ENCODE measurements around the gene FOXC1. TPM values are rescaled to one million over a fixed set of nuclear protein-coding genes. Genes with fewer than 3 reads are reported as not detected.

The FOXC1 gene
- total and polyA plus RNA-seq, 5 experiments from 2014 or later = not detected

- Mint-ChIP-seq H3K27ac (no peak overlapping the region), H3K4me1 (peaks cover 21 to 38% (median 37%) of the 10 kb centered on the region in 4 donors), H3K27me3 (peaks cover 45 to 78% (median 66%) of the 10 kb centered on the region in 5 donors), H3K36me3 (no peaks in the 10 kb centered on the region), H3K4me3 (peak overlapping the region; percentile 60 to 81 (median 72)), H3K9me3 (peaks cover 0 to 3% (median 0%) of the 10 kb centered on the region in 9 donors)
- peak; percentile 4 to 15 for ATAC-seq
- DNase-seq = peak in 2 of 10 donors; percentile 20 to 46
- POLR2A ChIA-PET = no interaction called here
Measured at GRCh38 chr6:1605004-1605892, 4.5 kb upstream of the FOXC1 start.

GRCh38 chr6:1605893-1606779 is 3.6 kb upstream of the FOXC1 start:
- H3K36me3 Mint-ChIP-seq = peaks cover 0 to 2% (median 0%) of the 10 kb centered on the region in 3 donors
- peak overlapping the region in 9 of 10 donors; percentile 68 to 81 (median 74) for H3K4me3 Mint-ChIP-seq
- DNase-seq = peak in 2 of 10 donors; percentile 7 to 32
- H3K4me1 Mint-ChIP-seq = peaks cover 20 to 42% (median 40%) of the 10 kb centered on the region in 4 donors
- no peak for ATAC-seq
- H3K27ac Mint-ChIP-seq = no peak overlapping the region
- peaks cover 0 to 5% (median 0%) of the 10 kb centered on the region in 9 donors for H3K9me3 Mint-ChIP-seq
- H3K27me3 Mint-ChIP-seq = peaks cover 41 to 77% (median 61%) of the 10 kb centered on the region in 5 donors
- POLR2A ChIA-PET = interaction anchor here (1.0 kb wide), 1 partner anchor 9 kb away, joined by 3 read pairs; no protein-coding TSS in a partner anchor

GRCh38 chr6:1606780-1607515 is 2.8 kb upstream of the FOXC1 start:
- peaks cover 0 to 5% (median 0%) of the 10 kb centered on the region in 9 donors for H3K9me3 Mint-ChIP-seq
- peak in 2 of 10 donors; percentile 5 to 53 for DNase-seq
- peaks cover 0 to 3% (median 2%) of the 10 kb centered on the region in 3 donors for H3K36me3 Mint-ChIP-seq
- peaks cover 20 to 45% (median 41%) of the 10 kb centered on the region in 4 donors for H3K4me1 Mint-ChIP-seq
- H3K27me3 Mint-ChIP-seq = peaks cover 41 to 72% (median 60%) of the 10 kb centered on the region in 5 donors
- peak overlapping the region in 2 of 10 donors; percentile 13 to 38 for H3K27ac Mint-ChIP-seq
- ATAC-seq = no peak
- H3K4me3 Mint-ChIP-seq = peak overlapping the region in 9 of 10 donors; percentile 50 to 86 (median 67)
- POLR2A ChIA-PET = interaction anchor here (1.0 kb wide), 1 partner anchor 8 kb away, joined by 3 read pairs; no protein-coding TSS in a partner anchor

GRCh38 chr6:1607516-1608221 is 2.0 kb upstream of the FOXC1 start:
- H3K27ac Mint-ChIP-seq = peak overlapping the region in 2 of 10 donors; percentile 13 to 75
- H3K36me3 Mint-ChIP-seq = peaks cover 0 to 5% (median 4%) of the 10 kb centered on the region in 3 donors
- peak overlapping the region in 9 of 10 donors; percentile 34 to 86 (median 74) for H3K4me3 Mint-ChIP-seq
- peak in 2 of 10 donors; percentile 11 to 45 for DNase-seq
- peaks cover 44 to 72% (median 62%) of the 10 kb centered on the region in 5 donors for H3K27me3 Mint-ChIP-seq
- no peak for ATAC-seq
- POLR2A ChIA-PET = no interaction called here
- H3K9me3 Mint-ChIP-seq = peaks cover 0 to 5% (median 0%) of the 10 kb centered on the region in 9 donors
- peaks cover 22 to 52% (median 47%) of the 10 kb centered on the region in 4 donors for H3K4me1 Mint-ChIP-seq

DNA sequence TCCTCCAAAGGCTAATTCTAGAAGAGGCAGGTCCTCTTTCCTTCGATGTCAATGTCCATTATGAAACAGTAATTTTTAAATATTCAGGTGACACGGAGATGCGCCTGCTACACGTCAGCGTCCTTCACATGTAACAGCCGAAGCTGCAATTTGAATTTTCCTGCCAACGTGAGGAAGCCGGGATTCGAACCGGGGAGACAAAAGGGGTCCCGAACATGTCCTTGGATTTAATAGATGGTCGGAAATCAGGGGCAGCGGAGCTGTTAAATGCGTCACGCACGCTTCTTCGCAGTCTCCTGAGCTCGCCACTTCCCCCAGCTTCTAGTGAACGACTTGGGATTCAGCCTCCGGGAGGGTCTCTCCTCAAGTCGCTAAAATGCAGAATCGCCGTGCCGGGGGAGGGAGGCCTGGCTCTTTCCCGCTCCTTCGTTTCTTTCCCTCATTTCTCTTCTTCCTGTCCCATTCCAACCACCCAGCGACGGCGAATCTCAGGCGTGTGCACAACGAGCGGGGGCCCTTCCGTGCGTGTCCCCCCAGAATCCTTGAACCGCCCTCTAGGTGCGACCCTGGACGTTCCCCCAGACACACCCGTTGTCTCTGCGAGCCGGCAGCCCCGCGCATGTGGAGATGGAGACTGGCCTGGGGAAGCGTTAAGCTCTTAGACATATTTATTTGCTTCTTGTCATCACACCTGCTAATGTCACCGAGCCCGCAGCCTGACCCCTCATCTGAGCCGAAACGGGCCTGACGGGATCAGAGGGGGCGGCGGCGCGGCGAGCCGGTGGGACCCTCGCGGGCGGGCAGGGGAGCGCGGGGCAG is 1.3 kb upstream of the FOXC1 start:
- H3K9me3 Mint-ChIP-seq = peaks cover 0 to 5% (median 0%) of the 10 kb centered on the region in 9 donors
- peaks cover 44 to 72% (median 62%) of the 10 kb centered on the region in 5 donors for H3K27me3 Mint-ChIP-seq
- H3K36me3 Mint-ChIP-seq = peaks cover 0 to 5% (median 4%) of the 10 kb centered on the region in 3 donors
- POLR2A ChIA-PET = no interaction called here
- H3K4me1 Mint-ChIP-seq = peaks cover 22 to 57% (median 48%) of the 10 kb centered on the region in 4 donors
- ATAC-seq (no peak), DNase-seq (peak in 2 of 10 donors; percentile 5 to 48)
- H3K4me3 Mint-ChIP-seq = peak overlapping the region; percentile 47 to 86 (median 70)
- H3K27ac Mint-ChIP-seq = peak overlapping the region in 3 of 10 donors; percentile 18 to 75 (median 74)

DNA sequence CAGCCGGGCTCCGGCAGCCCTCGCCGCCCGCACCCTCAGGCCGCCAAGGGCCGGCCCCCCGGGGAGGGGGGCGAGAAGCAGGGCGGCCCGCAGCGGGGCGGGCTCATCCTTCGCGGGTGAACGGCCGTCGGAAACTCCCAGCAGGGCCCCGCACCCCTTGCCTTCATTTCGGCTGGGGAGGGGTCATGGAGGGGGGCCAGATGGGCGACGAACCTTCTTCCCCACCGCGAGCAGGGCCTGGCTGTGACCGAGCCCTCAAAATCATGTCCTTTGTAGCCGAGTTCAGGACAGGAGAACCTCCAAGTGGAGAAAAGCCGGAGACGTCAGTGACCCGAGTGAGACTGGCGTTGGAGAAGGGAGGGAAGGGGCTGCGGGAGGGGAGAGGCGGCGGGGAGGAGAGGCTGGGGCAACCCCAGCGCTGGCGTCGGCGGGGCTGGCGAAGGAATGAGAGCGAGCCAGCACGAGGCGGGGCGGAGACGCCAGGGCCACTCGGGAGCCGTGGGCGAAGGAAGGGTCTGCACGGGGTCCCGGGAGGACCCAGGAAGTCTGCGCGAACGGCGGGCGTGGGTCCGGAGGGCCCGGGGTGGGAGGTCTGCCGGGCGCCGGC is 571 bp upstream of the FOXC1 start:
- Mint-ChIP-seq H3K36me3 (peaks cover 0 to 5% (median 4%) of the 10 kb centered on the region in 3 donors), H3K9me3 (peaks cover 0 to 5% (median 0%) of the 10 kb centered on the region in 9 donors), H3K27me3 (peaks cover 40 to 68% (median 58%) of the 10 kb centered on the region in 5 donors), H3K27ac (no peak overlapping the region), H3K4me1 (peaks cover 22 to 59% (median 50%) of the 10 kb centered on the region in 4 donors), H3K4me3 (peak overlapping the region; percentile 36 to 84 (median 67))
- POLR2A ChIA-PET = no interaction called here
- DNase-seq = peak in 1 of 10 donors; percentile 60
- no peak for ATAC-seq

- Mint-ChIP-seq H3K4me1 (peaks cover 19 to 53% (median 46%) of the 10 kb centered on the region in 4 donors), H3K27me3 (peaks cover 38 to 68% (median 58%) of the 10 kb centered on the region in 5 donors), H3K4me3 (peak overlapping the region; percentile 66 to 88 (median 82)), H3K27ac (peak overlapping the region in 4 of 10 donors; percentile 8 to 65 (median 22)), H3K9me3 (peaks cover 0 to 5% (median 0%) of the 10 kb centered on the region in 9 donors), H3K36me3 (peaks cover 0 to 5% (median 4%) of the 10 kb centered on the region in 3 donors)
- DNase-seq (peak in 2 of 10 donors; percentile 24 to 63), ATAC-seq (peak; percentile 20 to 24)
- POLR2A ChIA-PET = interaction anchor here (0.6 to 1.5 kb wide), 3 partner anchors 14 to 962 kb away, joined by 3 to 4 read pairs (median 3); no protein-coding TSS in a partner anchor
Measured at GRCh38 chr6:1610497-1611321, 994 bp downstream of the FOXC1 start.

DNA sequence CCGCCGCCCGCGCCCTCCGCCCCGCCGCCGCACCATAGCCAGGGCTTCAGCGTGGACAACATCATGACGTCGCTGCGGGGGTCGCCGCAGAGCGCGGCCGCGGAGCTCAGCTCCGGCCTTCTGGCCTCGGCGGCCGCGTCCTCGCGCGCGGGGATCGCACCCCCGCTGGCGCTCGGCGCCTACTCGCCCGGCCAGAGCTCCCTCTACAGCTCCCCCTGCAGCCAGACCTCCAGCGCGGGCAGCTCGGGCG is 1.5 kb downstream of the FOXC1 start:
- Mint-ChIP-seq H3K4me1 (peaks cover 18 to 48% (median 41%) of the 10 kb centered on the region in 4 donors), H3K27ac (no peak overlapping the region), H3K4me3 (no peak overlapping the region), H3K27me3 (peaks cover 39 to 66% (median 57%) of the 10 kb centered on the region in 5 donors), H3K36me3 (peaks cover 0 to 5% (median 4%) of the 10 kb centered on the region in 3 donors), H3K9me3 (peaks cover 0 to 5% (median 0%) of the 10 kb centered on the region in 9 donors)
- peak in 1 of 2 donors; percentile 6 for ATAC-seq
- POLR2A ChIA-PET = interaction anchor here (0.6 to 1.5 kb wide), 3 partner anchors 15 to 961 kb away, joined by 3 to 4 read pairs (median 3); no protein-coding TSS in a partner anchor
- peak in 1 of 10 donors; percentile 26 for DNase-seq

- POLR2A ChIA-PET = interaction anchor here (1.5 kb wide), 1 partner anchor 15 kb away, joined by 3 read pairs; no protein-coding TSS in a partner anchor
- H3K4me1 Mint-ChIP-seq = peaks cover 15 to 43% (median 37%) of the 10 kb centered on the region in 4 donors
- ATAC-seq (peak; percentile 16 to 17), DNase-seq (peak in 2 of 10 donors; percentile 35 to 40)
- peaks cover 0 to 5% (median 4%) of the 10 kb centered on the region in 3 donors for H3K36me3 Mint-ChIP-seq
- H3K27ac Mint-ChIP-seq = peak overlapping the region in 4 of 10 donors; percentile 4 to 71 (median 44)
- H3K9me3 Mint-ChIP-seq = peaks cover 0 to 5% (median 0%) of the 10 kb centered on the region in 9 donors
- peak overlapping the region; percentile 76 to 91 (median 83) for H3K4me3 Mint-ChIP-seq
- peaks cover 38 to 62% (median 53%) of the 10 kb centered on the region in 5 donors for H3K27me3 Mint-ChIP-seq
Measured at GRCh38 chr6:1611572-1612298, 2.0 kb downstream of the FOXC1 start.

Data from naive thymus-derived CD8-positive, alpha-beta T cell (primary cell).